SK-N-SH treated with all-trans-retinoic acid at 6 μM for 48 hours (cell line): ENCODE results near the gene CYP26A1.

Experiments
- ATAC-seq: fragments of 200-7000 bp; cut with Tn5 transposase; 3 replicates; pipeline ENCODE4 v1.9.1; 2020; ENCODE audit warnings: mild to moderate bottlenecking, moderate library complexity
- ARNTL ChIP-seq: fragments of 450-650 bp; formaldehyde crosslinking; IDR thresholded peaks from 2 replicates; pipeline ENCODE4 v1.5.0; 2020; ENCODE audit warnings: low read depth, mild to moderate bottlenecking, moderate library complexity, borderline replicate concordance
- BACH2 ChIP-seq: fragments of 250-450 bp; sonication (Bioruptor Pico); IDR thresholded peaks from 2 replicates; pipeline ENCODE4 v1.9.0; 2021; ENCODE audit warnings: mild to moderate bottlenecking, borderline replicate concordance
- CREB5 ChIP-seq: fragments of 250-450 bp; sonication (Bioruptor Pico); IDR thresholded peaks from 2 replicates; pipeline ENCODE4 v1.5.1; 2020; ENCODE audit warnings: low read depth, mild to moderate bottlenecking, moderate library complexity
- CSDC2 ChIP-seq: fragments of 250-450 bp; sonication (Bioruptor Pico); IDR thresholded peaks from 2 replicates; pipeline ENCODE4 v1.5.0; 2020; ENCODE audit warnings: mild to moderate bottlenecking, moderate library complexity
- CSRNP3 ChIP-seq: fragments of 250-450 bp; sonication (Bioruptor Pico); IDR thresholded peaks from 2 replicates; pipeline ENCODE4 v1.5.1; 2021; ENCODE audit warnings: mild to moderate bottlenecking, moderate library complexity
- ESRRG ChIP-seq: fragments of 250-450 bp; sonication (Bioruptor Pico); IDR thresholded peaks from 2 replicates; pipeline ENCODE4 v1.6.1; 2021; ENCODE audit warnings: mild to moderate bottlenecking
- GLIS3 ChIP-seq: fragments of 250-450 bp; sonication (Bioruptor Pico); IDR thresholded peaks from 2 replicates; pipeline ENCODE4 v1.5.0; 2020; ENCODE audit warnings: mild to moderate bottlenecking, moderate library complexity
- ISL1 ChIP-seq: fragments of 250-450 bp; sonication (Bioruptor Pico); IDR thresholded peaks from 2 replicates; pipeline ENCODE4 v2.1.2; 2022; ENCODE audit warnings: mild to moderate bottlenecking, moderate library complexity
- OSR1 ChIP-seq: fragments of 250-450 bp; sonication (Bioruptor Pico); IDR thresholded peaks from 2 replicates; pipeline ENCODE4 v1.8.0; 2022; ENCODE audit warnings: moderate library complexity, mild to moderate bottlenecking, inconsistent platforms
- PATZ1 ChIP-seq: fragments of 250-450 bp; sonication (Bioruptor Pico); IDR thresholded peaks from 2 replicates; pipeline ENCODE4 v1.8.0; 2020; ENCODE audit warnings: mild to moderate bottlenecking, moderate library complexity, borderline replicate concordance
- POU6F1 ChIP-seq: fragments of 250-450 bp; sonication (Bioruptor Pico); IDR thresholded peaks from 2 replicates; pipeline ENCODE4 v1.8.0; 2021; ENCODE audit warnings: low read depth, mild to moderate bottlenecking, moderate library complexity, borderline replicate concordance
- PPARA ChIP-seq: fragments of 250-450 bp; sonication (Bioruptor Pico); IDR thresholded peaks from 2 replicates; pipeline ENCODE4 v1.5.0; 2020; ENCODE audit warnings: mild to moderate bottlenecking, borderline replicate concordance
- RARB ChIP-seq: fragments of 250-450 bp; sonication (Bioruptor Pico); IDR thresholded peaks from 2 replicates; pipeline ENCODE4 v1.8.0; 2021; ENCODE audit warnings: mild to moderate bottlenecking, moderate library complexity
- TOX ChIP-seq: fragments of 250-450 bp; sonication (Bioruptor Pico); IDR thresholded peaks from 2 replicates; pipeline ENCODE4 v1.8.0; 2021; ENCODE audit warnings: mild to moderate bottlenecking, moderate library complexity, borderline replicate concordance
- TSHZ2 ChIP-seq: fragments of 250-450 bp; sonication (Bioruptor Pico); IDR thresholded peaks from 2 replicates; pipeline ENCODE4 v1.5.0; 2020; ENCODE audit warnings: mild to moderate bottlenecking, moderate library complexity
- ZC3H10 ChIP-seq: fragments of 250-450 bp; sonication (Bioruptor Pico); IDR thresholded peaks from 2 replicates; pipeline ENCODE4 v1.5.1; 2021; ENCODE audit warnings: mild to moderate bottlenecking, moderate library complexity
- ZFP3 ChIP-seq: fragments of 250-450 bp; sonication (Bioruptor Pico); IDR thresholded peaks from 2 replicates; pipeline ENCODE4 v1.5.0; 2020; ENCODE audit warnings: mild to moderate bottlenecking, moderate library complexity
- ZFP30 ChIP-seq: fragments of 450-650 bp; formaldehyde crosslinking; IDR thresholded peaks from 2 replicates; pipeline ENCODE4 v1.5.0; 2022; ENCODE audit warnings: mild to moderate bottlenecking, moderate library complexity
- ZNF565 ChIP-seq: fragments of 450-650 bp; formaldehyde crosslinking; conservative IDR thresholded peaks from 2 replicates; pipeline ENCODE4 v1.5.0; 2020; ENCODE audit warnings: low read depth, mild to moderate bottlenecking, moderate library complexity
- ZNF70 ChIP-seq: fragments of 450-650 bp; formaldehyde crosslinking; IDR thresholded peaks from 2 replicates; pipeline ENCODE4 v1.5.0; 2020; ENCODE audit warnings: mild to moderate bottlenecking, moderate library complexity
- ZNF8 ChIP-seq: fragments of 450-650 bp; formaldehyde crosslinking; IDR thresholded peaks from 2 replicates; pipeline ENCODE4 v1.5.0; 2020; ENCODE audit warnings: mild to moderate bottlenecking, moderate library complexity

CYP26A1 gene

GRCh38 chr10:93083743-93084539 lies 10.2 kb downstream of the CYP26A1 start (continued):
- TF ChIP-seq PATZ1 (CRISPR knock-in tag) (no peak), ESRRG (CRISPR knock-in tag) (no peak), ZC3H10 (CRISPR knock-in tag) (no peak)
- TF ChIP-seq, all 23 proteins: peak for 0

- no peak for TF ChIP-seq ZNF8 (CRISPR knock-in tag)
- no peak for TF ChIP-seq GLIS3 (CRISPR knock-in tag)
- TF ChIP-seq POU6F1 (CRISPR knock-in tag): no peak
- no peak for TF ChIP-seq ZNF565 (CRISPR knock-in tag)
- no peak for TF ChIP-seq CSRNP3 (CRISPR knock-in tag)
- no peak for TF ChIP-seq BACH2 (CRISPR knock-in tag)
- TF ChIP-seq ZFP30 (CRISPR knock-in tag): no peak
- no peak for TF ChIP-seq TSHZ2 (CRISPR knock-in tag)
- TF ChIP-seq TOX (CRISPR knock-in tag): no peak
- TF ChIP-seq ZC3H10 (CRISPR knock-in tag): no peak
- TF ChIP-seq RARB (CRISPR knock-in tag): no peak
- TF ChIP-seq CSDC2 (CRISPR knock-in tag): no peak
- TF ChIP-seq OSR1 (CRISPR knock-in tag): no peak
- no peak for TF ChIP-seq ARNTL (CRISPR knock-in tag)
- TF ChIP-seq ZNF70: no peak
- no peak for TF ChIP-seq ESRRG (CRISPR knock-in tag)
- no peak for TF ChIP-seq ZFP3
- no peak for TF ChIP-seq ISL1 (CRISPR knock-in tag)
- no peak for TF ChIP-seq CREB5 (CRISPR knock-in tag)
- no peak for TF ChIP-seq PPARA (CRISPR knock-in tag)
- no peak for ATAC-seq
Observed at GRCh38 chr10:93085272-93085859, 11.7 kb downstream of the CYP26A1 start.

GRCh38 chr10:93086289-93086688 lies 12.6 kb downstream of the CYP26A1 start:
- ATAC-seq: no peak
- TF ChIP-seq ZFP30 (CRISPR knock-in tag) (no peak), BACH2 (CRISPR knock-in tag) (no peak), CSRNP3 (CRISPR knock-in tag) (no peak), CREB5 (CRISPR knock-in tag) (no peak), POU6F1 (CRISPR knock-in tag) (no peak), ZNF565 (CRISPR knock-in tag) (no peak), ISL1 (CRISPR knock-in tag) (no peak), ARNTL (CRISPR knock-in tag) (no peak)
